Measurements from ENCODE around the gene TTC34.

DNA sequence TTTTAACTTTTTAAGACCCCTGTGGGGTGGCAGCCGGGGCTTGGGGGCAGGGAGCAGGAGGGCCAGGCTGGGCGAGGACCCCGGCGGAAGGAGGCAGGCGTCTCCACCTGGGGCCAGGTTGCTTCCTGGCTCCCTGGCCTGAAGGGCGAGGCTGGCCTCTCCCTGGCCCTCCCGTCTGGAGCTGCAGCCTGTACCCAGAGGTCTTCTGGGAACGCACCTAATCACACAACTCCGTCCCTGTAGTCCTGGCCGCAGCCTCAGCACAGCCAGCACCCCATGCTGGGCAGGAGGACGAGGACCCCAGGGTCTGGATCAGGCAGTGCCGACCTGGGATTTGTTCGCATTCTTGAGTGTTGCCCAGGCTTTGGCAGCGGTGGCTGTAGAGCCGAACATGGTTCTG lies 14.1 kb upstream of the TTC34 start:
- no peak for TF ChIP-seq EZH2 (IDR thresholded peaks at IDR 0.05; ENCODE audit: insufficient read depth, poor library complexity, severe bottlenecking)
- no peak for TF ChIP-seq EZH2phosphoT487 (IDR thresholded peaks at IDR 0.05; ENCODE audit: insufficient read depth, low read depth)

Data from GM23248 (cell line).